ENCODE measurements around the gene PDCD6IP. TPM values are rescaled to one million over a fixed set of nuclear protein-coding genes. Genes with fewer than 3 reads are reported as not detected.

The PDCD6IP gene
- total RNA-seq, 4 donors from 2014 or later, result 74.3 to 317 (median 164) TPM

GRCh38 chr3:33860373-33861050 lies 62.1 kb downstream of the PDCD6IP start:
- intact Hi-C loops (cut with DNase I; ENCODE audit: low total_unique reads), result no loop called here
- Histone ChIP-seq H3K36me3 (no peaks in the 10 kb centered on the region), H3K9me3 (no peaks in the 10 kb centered on the region), H3K4me3 (no peak overlapping the region), H3K27me3 (no peaks in the 10 kb centered on the region), H3K4me1 (no peaks in the 10 kb centered on the region), H3K27ac (no peak overlapping the region)
- no peak for DNase-seq
- TF ChIP-seq POLR2A (IDR thresholded peaks at IDR 0.05) (no peak), CTCF (IDR thresholded peaks at IDR 0.05) (no peak)

- DNase-seq, result no peak
- H3K36me3 ChIP-seq, result no peaks in the 10 kb centered on the region
These were observed 66.7 kb downstream of the PDCD6IP start for GRCh38 chr3:33865133-33865532.

GRCh38 chr3:33868309-33868708 lies 69.9 kb downstream of the PDCD6IP start:
- no peak for TF ChIP-seq POLR2A (IDR thresholded peaks at IDR 0.05)
- no peak for TF ChIP-seq CTCF (IDR thresholded peaks at IDR 0.05)
- no peaks in the 10 kb centered on the region for H3K9me3 ChIP-seq
- no peak overlapping the region for H3K4me3 ChIP-seq
- H3K4me1 ChIP-seq, result no peaks in the 10 kb centered on the region
- intact Hi-C loops (cut with DNase I; ENCODE audit: low total_unique reads), result no loop called here
- no peaks in the 10 kb centered on the region for H3K27me3 ChIP-seq
- no peak overlapping the region for H3K27ac ChIP-seq
- H3K36me3 ChIP-seq, result no peaks in the 10 kb centered on the region
- DNase-seq, result no peak

More at GRCh38 chr3:33865133-33865532, 66.7 kb downstream of the PDCD6IP start:
- Histone ChIP-seq H3K27me3 (no peaks in the 10 kb centered on the region), H3K4me3 (no peak overlapping the region), H3K4me1 (no peaks in the 10 kb centered on the region), H3K9me3 (no peaks in the 10 kb centered on the region), H3K27ac (no peak overlapping the region)
- no peak for TF ChIP-seq POLR2A (IDR thresholded peaks at IDR 0.05)
- TF ChIP-seq CTCF (IDR thresholded peaks at IDR 0.05), result no peak
- intact Hi-C loops (cut with DNase I; ENCODE audit: low total_unique reads), result no loop called here

GRCh38 chr3:33869977-33870376 lies 71.5 kb downstream of the PDCD6IP start:
- Histone ChIP-seq H3K9me3 (no peaks in the 10 kb centered on the region), H3K4me3 (no peak overlapping the region), H3K27me3 (no peaks in the 10 kb centered on the region), H3K4me1 (no peaks in the 10 kb centered on the region), H3K36me3 (no peaks in the 10 kb centered on the region), H3K27ac (no peak overlapping the region)
- no peak for DNase-seq
- TF ChIP-seq CTCF (IDR thresholded peaks at IDR 0.05) (no peak), POLR2A (IDR thresholded peaks at IDR 0.05) (no peak)
- intact Hi-C loops (cut with DNase I; ENCODE audit: low total_unique reads), result no loop called here

- intact Hi-C loops (cut with DNase I; ENCODE audit: low total_unique reads), result no loop called here
- Histone ChIP-seq H3K4me1 (no peaks in the 10 kb centered on the region), H3K9me3 (no peaks in the 10 kb centered on the region), H3K27me3 (no peaks in the 10 kb centered on the region), H3K36me3 (no peaks in the 10 kb centered on the region), H3K4me3 (no peak overlapping the region), H3K27ac (no peak overlapping the region)
- DNase-seq, result no peak
- no peak for TF ChIP-seq POLR2A (IDR thresholded peaks at IDR 0.05)
- TF ChIP-seq CTCF (IDR thresholded peaks at IDR 0.05), result no peak
These were observed 76.4 kb downstream of the PDCD6IP start for GRCh38 chr3:33874815-33875214.
